ENCODE data around the gene BOD1.

Gene BOD1

DNA sequence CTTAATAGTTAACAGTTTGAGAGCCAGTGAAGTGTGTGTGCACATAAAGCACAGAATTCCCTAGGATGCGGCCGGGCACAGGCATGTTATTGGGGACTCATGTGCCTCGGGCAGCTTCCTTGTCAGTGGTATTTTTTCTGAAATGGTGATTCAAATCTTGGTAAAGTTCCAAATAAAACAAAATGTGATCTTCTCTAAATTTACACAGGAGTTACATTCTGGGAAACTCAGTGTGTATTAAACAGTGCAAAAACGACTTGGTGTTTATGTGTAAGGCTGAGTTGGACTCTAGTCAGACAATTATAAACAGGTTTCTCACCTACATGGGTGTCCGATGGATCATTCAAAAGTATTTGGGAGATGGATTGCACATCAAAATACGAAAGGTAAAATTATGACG is 48.9 kb downstream of the BOD1 start:
- no peaks in the 10 kb centered on the region for H3F3A ChIP-seq (ENCODE audit: low read depth)
- H3K4me3 ChIP-seq (ENCODE audit: low read length, poor library complexity, severe bottlenecking), result no peak overlapping the region
- no peak overlapping the region for H2AFZ ChIP-seq (ENCODE audit: low read length)

DNA sequence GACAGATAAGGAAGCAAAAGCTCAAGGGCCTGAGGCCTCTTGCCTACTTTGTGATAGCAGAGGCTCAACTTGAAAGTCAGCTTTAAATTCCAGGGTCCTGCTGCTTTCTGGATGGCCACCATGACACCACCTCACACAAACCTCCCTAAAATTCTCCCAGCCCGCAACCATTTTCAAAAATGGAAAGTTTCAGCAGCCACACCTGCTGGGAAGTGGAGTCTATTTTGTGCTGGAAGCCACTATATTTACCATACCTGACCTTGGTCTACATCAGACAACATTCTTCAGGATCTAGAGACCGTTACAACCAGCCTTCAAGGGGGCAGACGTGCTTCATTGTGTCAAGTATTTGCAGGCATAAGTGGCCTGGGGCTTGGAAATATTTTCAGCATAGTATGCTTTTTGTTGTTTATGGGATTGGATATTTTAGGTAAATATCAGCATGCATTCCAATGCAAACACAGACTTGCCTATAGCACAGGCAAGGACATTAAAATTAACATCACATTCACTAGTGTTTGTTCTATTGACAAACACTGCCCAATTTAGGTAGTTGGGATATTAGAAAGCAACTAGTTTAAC is 50.9 kb downstream of the BOD1 start:
- H3K4me1 ChIP-seq (ENCODE audit: insufficient read depth, low read length, poor library complexity, severe bottlenecking), result no peaks in the 10 kb centered on the region
- TF ChIP-seq, protein P1, sequence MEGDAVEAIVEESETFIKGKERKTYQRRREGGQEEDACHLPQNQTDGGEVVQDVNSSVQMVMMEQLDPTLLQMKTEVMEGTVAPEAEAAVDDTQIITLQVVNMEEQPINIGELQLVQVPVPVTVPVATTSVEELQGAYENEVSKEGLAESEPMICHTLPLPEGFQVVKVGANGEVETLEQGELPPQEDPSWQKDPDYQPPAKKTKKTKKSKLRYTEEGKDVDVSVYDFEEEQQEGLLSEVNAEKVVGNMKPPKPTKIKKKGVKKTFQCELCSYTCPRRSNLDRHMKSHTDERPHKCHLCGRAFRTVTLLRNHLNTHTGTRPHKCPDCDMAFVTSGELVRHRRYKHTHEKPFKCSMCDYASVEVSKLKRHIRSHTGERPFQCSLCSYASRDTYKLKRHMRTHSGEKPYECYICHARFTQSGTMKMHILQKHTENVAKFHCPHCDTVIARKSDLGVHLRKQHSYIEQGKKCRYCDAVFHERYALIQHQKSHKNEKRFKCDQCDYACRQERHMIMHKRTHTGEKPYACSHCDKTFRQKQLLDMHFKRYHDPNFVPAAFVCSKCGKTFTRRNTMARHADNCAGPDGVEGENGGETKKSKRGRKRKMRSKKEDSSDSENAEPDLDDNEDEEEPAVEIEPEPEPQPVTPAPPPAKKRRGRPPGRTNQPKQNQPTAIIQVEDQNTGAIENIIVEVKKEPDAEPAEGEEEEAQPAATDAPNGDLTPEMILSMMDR (conservative IDR thresholded peaks at IDR 0.05; ENCODE audit: low read length), result no peak
- TF ChIP-seq EZH2phosphoT487 (IDR thresholded peaks at IDR 0.05; ENCODE audit: borderline replicate concordance), result no peak
- H3K9ac ChIP-seq (ENCODE audit: low read depth, low read length, poor library complexity, severe bottlenecking), result no peak overlapping the region
- no peaks in the 10 kb centered on the region for H3K79me2 ChIP-seq (ENCODE audit: insufficient read depth, low read length)
- H3K27me3 ChIP-seq (ENCODE audit: insufficient read depth, low read length, poor library complexity, severe bottlenecking), result no peaks in the 10 kb centered on the region
- H3K9me2 ChIP-seq (replicated peaks; ENCODE audit: low read depth, low read length), result no peaks in the 10 kb centered on the region
- H3K9me3 ChIP-seq (ENCODE audit: insufficient read depth, low read depth, low read length), result no peaks in the 10 kb centered on the region
- H3K4me2 ChIP-seq (ENCODE audit: low read depth, low read length, poor library complexity, severe bottlenecking), result no peak overlapping the region
- H2AFZ ChIP-seq (ENCODE audit: low read length), result no peak overlapping the region
- H3F3A ChIP-seq (ENCODE audit: low read depth), result no peaks in the 10 kb centered on the region
- no peaks in the 10 kb centered on the region for H3K36me3 ChIP-seq (ENCODE audit: insufficient read depth, low read length)
- H4K20me1 ChIP-seq (ENCODE audit: insufficient read depth, low read length, poor library complexity, severe bottlenecking), result no peaks in the 10 kb centered on the region
- H3K4me3 ChIP-seq (ENCODE audit: low read length, poor library complexity, severe bottlenecking), result no peak overlapping the region

More for the DNA sequence above, 48.9 kb downstream of the BOD1 start:
- Histone ChIP-seq H3K9me3 (ENCODE audit: insufficient read depth, low read depth, low read length) (no peaks in the 10 kb centered on the region), H4K20me1 (ENCODE audit: insufficient read depth, low read length, poor library complexity, severe bottlenecking) (no peaks in the 10 kb centered on the region), H3K4me2 (ENCODE audit: low read depth, low read length, poor library complexity, severe bottlenecking) (no peak overlapping the region), H3K27me3 (ENCODE audit: insufficient read depth, low read length, poor library complexity, severe bottlenecking) (no peaks in the 10 kb centered on the region), H3K9ac (ENCODE audit: low read depth, low read length, poor library complexity, severe bottlenecking) (no peak overlapping the region), H3K79me2 (ENCODE audit: insufficient read depth, low read length) (no peaks in the 10 kb centered on the region), H3K9me2 (replicated peaks; ENCODE audit: low read depth, low read length) (no peaks in the 10 kb centered on the region), H3K4me1 (ENCODE audit: insufficient read depth, low read length, poor library complexity, severe bottlenecking) (no peaks in the 10 kb centered on the region), H3K36me3 (ENCODE audit: insufficient read depth, low read length) (no peaks in the 10 kb centered on the region)
- TF ChIP-seq, protein P1 (conservative IDR thresholded peaks at IDR 0.05; ENCODE audit: low read length), result no peak
- TF ChIP-seq EZH2phosphoT487 (IDR thresholded peaks at IDR 0.05; ENCODE audit: borderline replicate concordance), result no peak

DNA sequence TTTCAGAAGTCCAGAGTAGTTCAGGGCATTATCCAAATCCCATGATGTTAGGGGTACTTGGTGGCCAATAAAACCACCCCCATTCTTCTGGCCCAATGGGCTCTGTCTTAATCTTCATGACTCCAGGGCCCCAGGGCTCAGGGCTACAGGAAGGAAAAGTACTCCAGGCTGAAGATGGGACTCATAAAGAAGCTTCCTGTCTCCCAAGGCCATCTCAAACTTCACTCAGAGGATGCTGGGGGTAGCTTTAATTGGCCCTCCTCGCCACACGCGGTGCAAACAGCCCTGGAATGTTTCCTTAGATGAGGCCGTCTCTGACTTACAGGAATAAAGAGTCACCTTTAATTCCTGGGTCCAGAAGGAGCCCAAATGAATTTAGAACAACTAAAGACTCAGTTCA is 52.3 kb downstream of the BOD1 start:
- no peak for TF ChIP-seq EZH2phosphoT487 (IDR thresholded peaks at IDR 0.05; ENCODE audit: borderline replicate concordance)
- TF ChIP-seq, protein P1 (conservative IDR thresholded peaks at IDR 0.05; ENCODE audit: low read length), result no peak
- Histone ChIP-seq H3K9me2 (replicated peaks; ENCODE audit: low read depth, low read length) (no peaks in the 10 kb centered on the region), H3K4me2 (ENCODE audit: low read depth, low read length, poor library complexity, severe bottlenecking) (no peak overlapping the region), H3F3A (ENCODE audit: low read depth) (no peaks in the 10 kb centered on the region), H3K79me2 (ENCODE audit: insufficient read depth, low read length) (no peaks in the 10 kb centered on the region), H3K4me1 (ENCODE audit: insufficient read depth, low read length, poor library complexity, severe bottlenecking) (no peaks in the 10 kb centered on the region), H2AFZ (ENCODE audit: low read length) (no peak overlapping the region), H3K4me3 (ENCODE audit: low read length, poor library complexity, severe bottlenecking) (no peak overlapping the region), H3K36me3 (ENCODE audit: insufficient read depth, low read length) (no peaks in the 10 kb centered on the region), H4K20me1 (ENCODE audit: insufficient read depth, low read length, poor library complexity, severe bottlenecking) (no peaks in the 10 kb centered on the region), H3K9ac (ENCODE audit: low read depth, low read length, poor library complexity, severe bottlenecking) (no peak overlapping the region), H3K9me3 (ENCODE audit: insufficient read depth, low read depth, low read length) (no peaks in the 10 kb centered on the region), H3K27me3 (ENCODE audit: insufficient read depth, low read length, poor library complexity, severe bottlenecking) (no peaks in the 10 kb centered on the region)
